Metanephros (tissue), 2 donors: ENCODE data around the gene ST6GALNAC6. TPM values are rescaled to one million over a fixed set of nuclear protein-coding genes. Genes with fewer than 3 reads are reported as not detected.

Source experiments
- small RNA-seq: library from RNA; depleted of rRNA; stranded (forward); fragments of <200 nt; gene quantifications from one replicate; pipeline ENCODE3, GENCODE V24; 2014; ENCODE audit warnings: low replicate concordance
- total RNA-seq: library from RNA; depleted of rRNA; stranded (reverse); fragments of >200 nt; gene quantifications from one replicate; pipeline ENCODE4 v1.2.3, GENCODE V29; 2014

The ST6GALNAC6 gene, protein sequence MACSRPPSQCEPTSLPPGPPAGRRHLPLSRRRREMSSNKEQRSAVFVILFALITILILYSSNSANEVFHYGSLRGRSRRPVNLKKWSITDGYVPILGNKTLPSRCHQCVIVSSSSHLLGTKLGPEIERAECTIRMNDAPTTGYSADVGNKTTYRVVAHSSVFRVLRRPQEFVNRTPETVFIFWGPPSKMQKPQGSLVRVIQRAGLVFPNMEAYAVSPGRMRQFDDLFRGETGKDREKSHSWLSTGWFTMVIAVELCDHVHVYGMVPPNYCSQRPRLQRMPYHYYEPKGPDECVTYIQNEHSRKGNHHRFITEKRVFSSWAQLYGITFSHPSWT
- total RNA-seq, result 31.2 TPM

GRCh38 chr9:127899128-127899943, at the start of gene ST6GALNAC6:
Gene ST6GALNAC6, minus strand, starts transcription at chr9:127899603. Its CDS starts 1,622 bp downstream, at chr9:127897981.

GRCh38 chr9:127937388-127938297, 38.2 kb upstream of the ST6GALNAC6 start, which contains the start of gene DPM2:
Gene DPM2, minus strand, starts transcription at chr9:127937854. Its CDS starts 34 bp downstream, at chr9:127937820.

GRCh38 chr9:127930231-127931091, 31.1 kb upstream of the ST6GALNAC6 start, which contains the start of gene PIP5KL1:
Gene PIP5KL1, minus strand, starts transcription at chr9:127930777. Its CDS starts 25 bp downstream, at chr9:127930752.

DNA sequence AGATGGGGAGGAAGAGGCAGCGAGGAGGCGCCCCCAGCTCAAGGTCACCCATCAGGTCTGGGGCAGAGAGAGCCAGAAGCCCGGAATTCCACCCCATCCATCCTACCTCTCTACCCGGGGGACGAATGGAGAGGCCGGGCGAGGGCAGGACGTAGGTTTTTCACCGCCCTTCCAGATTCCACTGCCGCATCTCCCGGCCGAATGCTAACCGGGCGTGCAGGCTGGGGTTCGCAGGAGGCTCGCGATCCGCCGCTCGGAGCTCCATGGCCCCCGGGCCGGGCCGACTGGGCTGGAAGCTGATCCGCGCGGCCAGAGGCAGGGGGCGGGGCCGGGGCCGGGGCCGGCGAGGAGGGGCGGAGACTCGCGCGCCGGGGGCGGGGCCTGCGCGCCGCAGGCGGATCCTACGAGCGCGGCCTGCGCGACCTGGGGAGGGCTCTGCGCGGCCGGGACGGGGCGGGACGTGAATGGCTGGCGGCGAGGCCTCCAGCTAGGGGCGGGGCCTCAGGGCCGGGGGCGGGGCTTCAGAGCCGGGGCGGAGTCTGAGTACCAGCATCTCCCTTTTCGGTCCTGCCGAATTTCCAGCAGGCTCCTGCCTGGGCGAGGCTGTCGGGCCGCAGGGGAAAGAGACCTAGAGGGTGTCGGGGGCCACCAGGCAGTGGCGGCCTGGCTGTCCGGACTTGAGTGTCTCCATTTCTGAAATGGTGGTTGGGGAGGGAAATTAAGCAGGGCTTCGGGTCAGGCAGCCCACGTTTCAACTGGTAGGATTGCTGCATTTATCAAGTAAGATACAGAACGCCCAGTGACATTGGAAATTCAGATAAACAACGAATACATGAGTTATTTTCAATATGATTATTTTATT, 17.5 kb upstream of the ST6GALNAC6 start, which contains the start of gene ST6GALNAC4:
TSS of gene ST6GALNAC4 (minus strand) at position 322 of the 862 bp plus-strand sequence. CDS start 622 bp downstream, outside the sequence.

GRCh38 chr9:127877566-127877998, 21.8 kb downstream of the ST6GALNAC6 start, which contains the start of gene AK1:
Gene AK1, minus strand, starts transcription at chr9:127877675. Its CDS starts 3,058 bp downstream, at chr9:127874617.

GRCh38 chr9:127854184-127854806, 45.1 kb downstream of the ST6GALNAC6 start, which contains the start of gene ENG:
Gene ENG, minus strand, starts transcription at chr9:127854658. Its CDS starts 303 bp downstream, at chr9:127854355.

Small RNAs within 50 kb of the gene (small RNA-seq; reads per million reads assigned to genes)
- gene MIR4672 (not detected), gene RNA5SP296 (not detected)

Other genes starting within 250 kb of the ST6GALNAC6 start
- 1.5 TPM for gene CFAP157, start 192.6 kb downstream of the ST6GALNAC6 start, total RNA-seq
- 16.2 TPM for gene PTRH1, start 183.9 kb downstream of the ST6GALNAC6 start, total RNA-seq
- 0.18 TPM for gene TTC16, start 183.5 kb downstream of the ST6GALNAC6 start, total RNA-seq
- gene TOR2A, start 164.3 kb downstream of the ST6GALNAC6 start, total RNA-seq, result 16.5 TPM
- gene SH2D3C, start 120.9 kb downstream of the ST6GALNAC6 start, total RNA-seq, result 22.4 TPM
- 50.9 TPM for gene CDK9, start 113.6 kb downstream of the ST6GALNAC6 start, total RNA-seq
- gene FPGS, start 96.7 kb downstream of the ST6GALNAC6 start, total RNA-seq, result 58.9 TPM
- gene ENG, start 44.9 kb downstream of the ST6GALNAC6 start, total RNA-seq, result 76.0 TPM
- gene AK1, start 21.9 kb downstream of the ST6GALNAC6 start, total RNA-seq, result 79.2 TPM
- 28.8 TPM for gene ST6GALNAC4, start 17.4 kb upstream of the ST6GALNAC6 start, total RNA-seq
- gene PIP5KL1, start 31.2 kb upstream of the ST6GALNAC6 start, total RNA-seq, result 2.3 TPM
- gene DPM2, start 38.3 kb upstream of the ST6GALNAC6 start, total RNA-seq, result 15.9 TPM
- 14.0 TPM for gene EEIG1, start 81.4 kb upstream of the ST6GALNAC6 start, total RNA-seq
- 13.6 TPM for gene NAIF1, start 167.7 kb upstream of the ST6GALNAC6 start, total RNA-seq
- gene SLC25A25, start 168.6 kb upstream of the ST6GALNAC6 start, total RNA-seq, result 32.7 TPM
- gene PTGES2, start 228.1 kb upstream of the ST6GALNAC6 start, total RNA-seq, result 68.0 TPM
- 7.1 TPM for gene LCN2, start 249.8 kb upstream of the ST6GALNAC6 start, total RNA-seq